Measurements from ENCODE around the gene TRPM3.

DNA sequence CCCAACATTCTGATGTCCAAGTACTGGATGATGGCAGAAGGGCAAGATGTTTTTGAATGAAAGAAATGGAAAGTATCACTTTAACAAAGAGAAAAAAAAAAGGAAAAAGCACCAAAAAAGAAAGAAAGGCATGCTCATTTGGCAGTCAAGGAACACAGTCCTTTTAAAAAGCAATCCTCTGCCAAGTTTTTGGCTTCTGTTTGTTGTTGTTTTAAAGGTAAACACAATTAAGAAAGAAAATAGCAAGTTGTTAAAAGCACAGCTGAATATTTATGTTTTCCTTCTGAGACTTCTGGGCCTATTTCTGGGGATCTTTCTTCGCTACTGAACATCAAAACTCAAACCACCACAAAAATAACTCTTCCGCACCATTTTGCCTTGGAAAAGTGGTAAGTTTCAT is 162.1 kb downstream of the TRPM3 start:
- TF ChIP-seq, protein P1, sequence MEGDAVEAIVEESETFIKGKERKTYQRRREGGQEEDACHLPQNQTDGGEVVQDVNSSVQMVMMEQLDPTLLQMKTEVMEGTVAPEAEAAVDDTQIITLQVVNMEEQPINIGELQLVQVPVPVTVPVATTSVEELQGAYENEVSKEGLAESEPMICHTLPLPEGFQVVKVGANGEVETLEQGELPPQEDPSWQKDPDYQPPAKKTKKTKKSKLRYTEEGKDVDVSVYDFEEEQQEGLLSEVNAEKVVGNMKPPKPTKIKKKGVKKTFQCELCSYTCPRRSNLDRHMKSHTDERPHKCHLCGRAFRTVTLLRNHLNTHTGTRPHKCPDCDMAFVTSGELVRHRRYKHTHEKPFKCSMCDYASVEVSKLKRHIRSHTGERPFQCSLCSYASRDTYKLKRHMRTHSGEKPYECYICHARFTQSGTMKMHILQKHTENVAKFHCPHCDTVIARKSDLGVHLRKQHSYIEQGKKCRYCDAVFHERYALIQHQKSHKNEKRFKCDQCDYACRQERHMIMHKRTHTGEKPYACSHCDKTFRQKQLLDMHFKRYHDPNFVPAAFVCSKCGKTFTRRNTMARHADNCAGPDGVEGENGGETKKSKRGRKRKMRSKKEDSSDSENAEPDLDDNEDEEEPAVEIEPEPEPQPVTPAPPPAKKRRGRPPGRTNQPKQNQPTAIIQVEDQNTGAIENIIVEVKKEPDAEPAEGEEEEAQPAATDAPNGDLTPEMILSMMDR (IDR thresholded peaks at IDR 0.05; ENCODE audit: low read length) = no peak
- TF ChIP-seq EZH2 (optimal IDR thresholded peaks at IDR 0.05; ENCODE audit: low read depth, low read length) = no peak
- TF ChIP-seq EZH2phosphoT487 (IDR thresholded peaks at IDR 0.05; ENCODE audit: low read length) = no peak
